Heart left ventricle (tissue), 13 donors: Measurements from ENCODE around the gene OR9Q1.

ENCODE experiments used
- POLR2A ChIP-seq, 2 donors: fragments of 450-650 bp; IDR thresholded peaks; one replicate each; pipeline ENCODE4 v1.6.1; 2017; ENCODE audit warnings: antibody characterized with exemption in 2 of 2, mild to moderate bottlenecking in 2 of 2, moderate library complexity in 2 of 2
- TF ChIP-seq, protein P1 (sequence below), 12 donors: fragments of 200-600 bp; sonication (generic) in 4 of 12; IDR thresholded peaks; one replicate each; pipeline versions ENCODE4 v1.5.0 to v1.8.0; 2018 to 2022; ENCODE audit warnings: antibody characterized with exemption in 12 of 12, mild to moderate bottlenecking in 5 of 12
- donor health status: ischemic (EF 13 %, LVEDD 7.1; RV severe dilation, severe dysfunction).
- donor health status: DM: no; HTN: yes; CAD: no.
- donor health status: DM: no; HTN: no; CAD: no.
- donor health status: ischemic (EF 25% LVEDD 6.9; RV normal size, moderate dysfunction).
- donor health status: ischemic (EF 25% LVEDD 5.7; RV mildly dilated, moderate dysfunction).
- donor health status: ischemic (EF 35%, LVEDD 5.7; RV mildly dilated, moderate dysfunction).
- donor health status: nonischemic (EF 11% LVEDD 7.7; RV severe dilation, severe dysfunction).
- donor health status: DM: yes; HTN: yes; CAD: no.
- donor health status: PGD.
- donor health status: ischemic (EF 29% LVEDD 5.4; RV normal size, mild dysfunction).
- donor health status: nonischemic (EF 23%, LVEDD 6.1; RV moderate dilation, normal function).

- no peak for TF ChIP-seq POLR2A (IDR thresholded peaks at IDR 0.05)
- TF ChIP-seq, protein P1, sequence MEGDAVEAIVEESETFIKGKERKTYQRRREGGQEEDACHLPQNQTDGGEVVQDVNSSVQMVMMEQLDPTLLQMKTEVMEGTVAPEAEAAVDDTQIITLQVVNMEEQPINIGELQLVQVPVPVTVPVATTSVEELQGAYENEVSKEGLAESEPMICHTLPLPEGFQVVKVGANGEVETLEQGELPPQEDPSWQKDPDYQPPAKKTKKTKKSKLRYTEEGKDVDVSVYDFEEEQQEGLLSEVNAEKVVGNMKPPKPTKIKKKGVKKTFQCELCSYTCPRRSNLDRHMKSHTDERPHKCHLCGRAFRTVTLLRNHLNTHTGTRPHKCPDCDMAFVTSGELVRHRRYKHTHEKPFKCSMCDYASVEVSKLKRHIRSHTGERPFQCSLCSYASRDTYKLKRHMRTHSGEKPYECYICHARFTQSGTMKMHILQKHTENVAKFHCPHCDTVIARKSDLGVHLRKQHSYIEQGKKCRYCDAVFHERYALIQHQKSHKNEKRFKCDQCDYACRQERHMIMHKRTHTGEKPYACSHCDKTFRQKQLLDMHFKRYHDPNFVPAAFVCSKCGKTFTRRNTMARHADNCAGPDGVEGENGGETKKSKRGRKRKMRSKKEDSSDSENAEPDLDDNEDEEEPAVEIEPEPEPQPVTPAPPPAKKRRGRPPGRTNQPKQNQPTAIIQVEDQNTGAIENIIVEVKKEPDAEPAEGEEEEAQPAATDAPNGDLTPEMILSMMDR (IDR thresholded peaks at IDR 0.05): no peak
Measured at GRCh38 chr11:58188770-58189169, 165.1 kb downstream of the OR9Q1 start, which contains the start of gene OR9Q2.
